Muscle of back (tissue), 13 donors: Measurements from ENCODE around the gene OR2T3. TPM values are rescaled to one million over a fixed set of nuclear protein-coding genes. Genes with fewer than 3 reads are reported as not detected.
"Not testable (repeated sequence)": the region's sequence is repeated elsewhere in the genome, so short reads cannot be mapped to it uniquely, and the experiment has no call there.

Experiments used
- DNase-seq, 3 donors: peaks; one replicate each; pipeline versions ENCODE4 v3.0.0 to v3.0.0-alpha.2; 2013
- long read RNA-seq, 9 donors: transcript quantifications; one replicate each; lab custom pipeline, GENCODE V29; 2026
- polyA plus RNA-seq, 10 donors: library from polyadenylated mRNA; unstranded; fragments of 120-200 nt; gene quantifications; one replicate each; pipeline ENCODE4 v1.2.1, GENCODE V29; 2013; ENCODE audit not compliant: insufficient read length in 10 of 10

The OR2T3 gene
- not detected for polyA plus RNA-seq
- long read RNA-seq, donor 1 = 0 reads
- long read RNA-seq, donor 2 = 0 reads
- long read RNA-seq, donor 3 = 0 reads
- long read RNA-seq, donor 4 = 0 reads
- long read RNA-seq, donor 5 = 0 reads
- long read RNA-seq, donor 6 = 0 reads
- long read RNA-seq, donor 7 = 0 reads
- long read RNA-seq, donor 8 = 0 reads
- long read RNA-seq, donor 9 = 0 reads

GRCh38 chr1:248473051-248473450 lies at the start of gene OR2T3:
Gene OR2T3 (plus strand): TSS chr1:248473351. CDS start chr1:248473351, 0 bp downstream.
- not testable (repeated sequence) for DNase-seq

GRCh38 chr1:248427526-248428191 lies 45.5 kb upstream of the OR2T3 start:
- not testable (repeated sequence) for DNase-seq

DNA sequence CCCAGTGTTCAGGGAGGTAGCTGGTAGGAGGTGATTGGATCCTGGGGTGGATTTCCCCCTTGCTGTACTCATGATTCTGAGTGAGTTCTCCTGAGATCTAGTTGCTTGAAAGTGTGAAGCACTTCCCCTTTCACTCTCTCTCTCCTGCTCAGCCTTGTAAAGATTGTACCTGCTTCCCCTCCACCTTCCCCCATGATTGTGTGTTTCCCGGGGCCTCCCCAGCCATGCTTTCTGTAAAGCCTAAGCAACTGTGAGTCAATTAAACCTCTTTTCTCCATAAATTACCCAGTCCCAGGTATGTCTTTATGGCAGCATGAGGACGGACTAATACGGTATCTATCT lies 45.0 kb upstream of the OR2T3 start:
- not testable (repeated sequence) for DNase-seq

- DNase-seq = not testable (repeated sequence)
These were observed 41.5 kb upstream of the OR2T3 start for GRCh38 chr1:248431683-248432082.

GRCh38 chr1:248432201-248432600 lies 41.0 kb upstream of the OR2T3 start:
- DNase-seq = not testable (repeated sequence)

GRCh38 chr1:248433811-248434415 lies 39.2 kb upstream of the OR2T3 start:
- not testable (repeated sequence) for DNase-seq

GRCh38 chr1:248434913-248435312 lies 38.2 kb upstream of the OR2T3 start:
- not testable (repeated sequence) for DNase-seq

GRCh38 chr1:248436303-248436702 lies 36.8 kb upstream of the OR2T3 start:
- not testable (repeated sequence) for DNase-seq

DNA sequence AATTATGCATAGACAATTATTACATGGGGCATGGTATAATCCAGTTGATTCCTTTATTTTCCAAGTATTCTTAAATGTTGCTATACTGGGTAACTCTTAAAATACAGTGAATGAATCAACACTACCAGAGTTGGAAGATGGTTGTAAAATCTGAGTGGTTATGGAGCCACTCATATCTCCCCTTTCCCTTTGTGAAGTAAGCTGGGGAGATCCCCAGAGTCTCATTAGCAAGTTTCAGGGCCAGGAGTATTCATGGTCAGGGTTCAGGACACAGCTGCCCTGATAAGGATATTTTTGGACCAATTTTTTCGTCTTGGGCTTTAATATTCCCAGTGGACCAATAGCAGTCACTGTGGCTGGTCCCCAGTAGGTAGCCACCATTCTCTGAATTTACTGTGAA lies 34.5 kb upstream of the OR2T3 start:
- DNase-seq = not testable (repeated sequence)

DNA sequence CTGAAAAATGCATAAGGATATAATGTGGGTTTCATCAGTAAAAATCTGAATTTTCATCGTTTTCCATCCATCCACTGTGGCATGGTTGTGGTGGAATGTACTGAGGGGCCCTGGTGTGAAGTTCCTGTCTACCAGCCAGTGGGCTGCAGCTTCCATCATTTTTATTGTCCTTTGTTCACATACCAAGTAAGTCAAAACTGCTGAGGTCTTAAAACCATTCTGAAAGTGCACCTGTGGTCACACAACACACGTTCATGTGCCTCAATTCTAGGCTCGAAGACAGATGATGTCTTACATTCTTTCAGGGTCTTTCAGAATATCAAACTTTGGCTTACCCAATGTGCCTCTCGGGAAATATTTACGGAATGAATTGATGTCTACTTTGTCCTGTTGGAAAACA lies 33.9 kb upstream of the OR2T3 start:
- DNase-seq = not testable (repeated sequence)

DNA sequence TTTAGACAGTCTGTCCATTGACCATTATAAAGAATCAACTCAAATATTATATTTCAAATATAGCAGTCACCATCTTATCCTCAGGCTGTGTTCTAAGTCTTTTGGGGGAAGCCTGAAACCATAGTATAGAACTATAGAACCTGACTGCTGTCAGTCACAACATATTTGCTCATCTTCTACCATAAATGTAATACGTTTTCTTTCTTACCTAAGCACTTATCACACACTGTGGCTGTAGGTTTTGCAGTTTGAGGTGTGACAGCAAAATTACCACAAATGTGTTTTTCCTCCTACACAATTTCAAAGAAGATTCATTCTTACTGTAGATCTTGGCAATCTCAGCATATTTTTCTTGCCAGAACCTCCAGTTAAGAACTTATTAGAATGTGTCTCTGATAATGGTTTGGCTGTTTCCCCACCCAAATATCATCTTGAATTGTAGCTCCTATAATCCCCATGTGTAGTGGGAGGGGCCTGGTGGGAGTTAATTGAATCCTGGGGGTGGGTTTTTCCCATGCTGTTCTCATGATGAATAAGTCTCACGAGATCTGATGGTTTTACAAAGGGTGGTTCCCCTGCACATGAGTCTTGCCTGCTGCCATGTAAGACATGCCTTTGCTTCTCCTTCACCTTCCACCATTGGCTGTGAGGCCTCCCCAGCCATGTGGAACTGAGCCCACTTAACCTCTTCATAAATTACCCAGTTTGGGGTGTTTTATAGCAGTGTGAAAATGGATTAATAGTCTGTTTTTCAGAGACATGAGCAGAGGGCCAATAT lies 30.5 kb upstream of the OR2T3 start:
- not testable (repeated sequence) for DNase-seq

DNA sequence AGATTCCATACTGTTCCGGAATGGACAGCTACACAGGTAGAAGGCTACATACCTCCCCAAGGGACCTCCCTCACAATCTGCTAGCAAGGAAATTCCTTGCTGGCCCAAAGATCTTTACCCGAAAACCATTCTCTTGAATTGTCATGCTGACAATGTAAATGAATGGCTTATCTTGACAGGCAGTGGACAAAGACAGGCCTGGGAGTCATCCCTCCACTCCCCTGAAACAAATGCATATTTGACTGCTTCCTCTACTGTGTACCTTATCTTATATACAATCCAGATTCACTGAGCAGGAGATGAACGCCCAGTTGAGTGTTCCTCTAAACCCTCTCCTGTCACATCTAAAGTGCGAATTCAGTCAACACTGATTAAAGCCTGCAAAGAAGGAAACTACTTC lies 28.5 kb upstream of the OR2T3 start:
- DNase-seq = not testable (repeated sequence)

DNA sequence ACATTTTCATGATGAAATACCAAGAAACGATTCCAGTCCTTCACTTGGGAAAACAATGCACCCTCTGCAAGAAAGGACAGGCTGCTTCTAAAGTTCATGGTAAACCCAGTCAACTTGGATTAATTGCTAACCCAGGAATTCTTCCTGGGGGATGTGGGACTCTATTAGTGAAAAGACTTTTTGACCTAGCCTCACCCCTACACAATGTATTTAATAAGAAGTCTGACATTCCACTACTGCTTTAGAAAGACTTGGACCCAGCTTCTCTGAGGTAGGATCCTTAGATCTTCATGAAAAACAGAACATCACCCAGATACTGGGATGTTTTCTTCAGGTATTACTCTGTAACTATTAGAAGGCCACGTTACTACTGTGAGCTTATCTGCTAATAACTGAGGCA lies 27.8 kb upstream of the OR2T3 start, which contains the start of gene OR2T2:
OR2T2 (plus strand) TSS at position 239 of the 400 bp plus-strand sequence. CDS start 7,161 bp downstream, outside the sequence.
- not testable (repeated sequence) for DNase-seq

DNA sequence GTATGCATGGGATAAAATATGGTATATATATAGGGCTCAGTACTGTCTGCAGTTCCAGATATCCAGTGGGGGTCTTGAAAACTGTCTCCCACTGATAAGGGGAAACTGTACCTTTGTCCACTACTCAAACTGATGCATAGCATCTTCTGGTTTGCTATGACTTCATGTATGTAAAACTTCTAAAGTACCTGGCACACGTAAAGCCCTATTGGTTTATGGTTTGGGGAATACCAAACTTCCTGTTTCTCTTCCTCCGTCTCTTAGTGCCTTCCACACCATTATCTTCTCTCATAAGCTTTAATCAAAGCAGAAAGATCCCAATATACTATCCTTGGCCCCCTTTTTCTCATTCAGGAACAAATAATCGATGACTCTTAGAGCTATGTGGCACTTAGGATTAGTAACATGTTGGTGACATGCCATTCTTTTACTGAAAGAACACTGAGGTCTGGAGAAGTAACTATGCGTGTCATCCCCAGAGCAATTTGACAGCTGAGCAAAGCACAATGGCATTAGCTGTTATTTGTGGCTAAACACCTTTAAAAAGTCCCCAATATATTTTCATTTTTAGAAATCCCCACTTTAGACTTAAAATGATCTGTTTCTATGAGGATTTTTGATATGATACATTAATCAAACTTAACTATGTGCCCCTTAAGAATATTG lies 24.6 kb upstream of the OR2T3 start:
- DNase-seq = not testable (repeated sequence)

- not testable (repeated sequence) for DNase-seq
These were observed 23.2 kb upstream of the OR2T3 start for GRCh38 chr1:248449821-248450465.

DNA sequence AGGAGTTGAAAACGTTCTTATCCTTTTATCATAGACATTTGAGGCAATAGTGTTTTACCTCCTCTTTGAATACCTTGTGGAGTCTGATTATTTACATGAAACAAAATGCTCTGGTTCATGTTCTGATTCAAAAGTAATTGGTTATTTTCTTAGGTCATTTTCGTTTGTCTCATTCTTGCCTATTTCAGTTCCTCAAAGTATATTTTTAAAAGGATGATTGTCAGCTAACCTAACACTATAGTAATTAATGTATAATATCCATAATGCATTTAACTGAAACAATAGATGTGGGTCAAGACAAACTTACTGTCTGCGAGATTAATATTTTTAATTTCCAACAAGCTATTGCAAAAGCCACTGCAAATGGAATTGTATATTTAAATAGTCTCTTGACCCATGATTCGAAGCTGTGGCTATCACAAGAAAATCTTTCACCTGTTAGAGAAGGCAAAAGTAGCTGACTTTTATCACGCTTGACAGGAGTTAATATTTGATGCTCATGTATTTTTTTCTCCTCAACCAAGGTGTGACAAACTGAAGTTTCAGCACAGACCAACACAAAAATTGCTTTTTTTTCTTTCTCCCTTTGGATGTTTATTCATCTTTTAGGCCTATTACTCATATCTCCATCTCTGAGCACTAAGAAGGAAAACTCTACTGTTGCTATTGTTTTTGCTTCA lies 22.5 kb upstream of the OR2T3 start:
- not testable (repeated sequence) for DNase-seq

- DNase-seq = not testable (repeated sequence)
These were observed 19.5 kb upstream of the OR2T3 start for GRCh38 chr1:248453619-248454018.

DNA sequence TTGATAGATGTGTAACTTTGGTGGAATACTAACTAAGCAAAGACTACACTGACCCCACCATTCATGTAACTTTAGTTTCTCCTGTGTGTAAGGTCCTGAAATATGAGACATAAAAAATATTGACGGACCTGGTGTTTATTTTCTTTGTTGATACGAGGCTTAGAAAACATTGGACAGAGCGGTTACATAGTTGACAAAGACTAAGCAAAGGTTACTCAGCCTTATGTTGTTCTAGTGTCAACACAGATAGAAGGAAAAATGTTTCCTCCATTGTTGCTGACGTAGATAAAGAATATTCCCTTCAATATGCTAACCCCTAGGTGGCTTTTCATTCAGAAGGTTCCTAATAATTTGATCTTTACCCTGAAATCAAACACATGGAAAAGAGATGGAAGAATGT lies 18.1 kb upstream of the OR2T3 start:
- DNase-seq = not testable (repeated sequence)

DNA sequence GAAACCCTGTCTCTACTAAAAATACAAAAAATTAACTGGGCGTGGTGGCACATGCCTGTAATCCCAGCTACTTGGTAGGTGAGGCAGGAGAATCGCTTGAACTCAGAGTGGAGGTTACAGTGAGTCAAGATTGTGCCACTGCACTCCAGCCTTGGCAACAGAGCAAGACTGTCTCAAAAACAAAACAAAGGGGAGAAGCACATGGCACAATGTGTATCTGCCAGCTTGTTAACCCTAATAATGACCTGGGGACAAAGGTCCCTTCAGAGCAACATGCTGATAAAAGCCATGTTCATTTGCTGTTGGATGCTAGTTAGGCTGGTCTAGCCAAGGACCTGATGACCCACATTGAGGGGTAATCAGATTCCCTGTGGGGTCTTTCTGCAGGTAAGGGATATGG lies 16.5 kb upstream of the OR2T3 start:
- DNase-seq = not testable (repeated sequence)

GRCh38 chr1:248459117-248459516 lies 14.0 kb upstream of the OR2T3 start:
- not testable (repeated sequence) for DNase-seq
